HG03066 (cell line): ENCODE data around the gene EXOC3.
"Not testable (repeated sequence)": the region's sequence is repeated elsewhere in the genome, so short reads cannot be mapped to it uniquely, and the experiment has no call there.

Source experiments
- ATAC-seq: cut with Tn5 transposase; IDR thresholded peaks from one replicate; pipeline ENCODE4 v1.9.1; 2021; ENCODE audit warnings: low read depth; ENCODE audit not compliant: unreplicated experiment

The EXOC3 gene

DNA sequence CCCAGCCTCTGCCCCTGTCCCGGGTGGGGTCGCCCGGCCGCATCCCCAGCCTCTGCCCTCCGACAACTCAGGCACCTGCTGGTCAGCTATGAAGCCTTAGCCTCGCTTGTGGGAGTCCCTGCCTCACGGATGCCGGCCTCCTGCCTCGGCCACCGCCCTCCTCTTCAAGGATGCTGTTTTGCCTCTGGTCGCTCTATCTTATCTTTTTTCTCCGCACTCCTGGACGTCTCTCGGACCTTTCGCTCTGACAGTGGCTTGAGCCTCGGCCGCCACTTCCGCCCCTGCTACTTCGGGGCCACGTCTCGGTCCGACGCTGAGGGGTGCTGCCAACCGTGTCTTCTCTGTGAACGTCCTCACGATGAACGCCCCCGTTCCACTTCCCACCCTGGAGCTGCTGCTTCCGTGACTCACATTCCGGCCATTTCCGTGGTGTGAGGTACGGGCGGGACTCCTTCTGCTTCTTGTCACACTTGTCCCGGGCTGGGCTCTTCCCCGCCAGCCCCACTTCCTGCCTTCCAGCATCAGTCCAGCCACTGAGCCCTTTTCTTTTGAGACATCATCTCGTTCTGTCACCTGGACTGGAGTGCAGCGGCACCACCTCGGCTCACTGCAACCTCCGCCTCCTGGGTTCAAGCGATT, 55.0 kb downstream of the EXOC3 start:
- no peak for ATAC-seq

DNA sequence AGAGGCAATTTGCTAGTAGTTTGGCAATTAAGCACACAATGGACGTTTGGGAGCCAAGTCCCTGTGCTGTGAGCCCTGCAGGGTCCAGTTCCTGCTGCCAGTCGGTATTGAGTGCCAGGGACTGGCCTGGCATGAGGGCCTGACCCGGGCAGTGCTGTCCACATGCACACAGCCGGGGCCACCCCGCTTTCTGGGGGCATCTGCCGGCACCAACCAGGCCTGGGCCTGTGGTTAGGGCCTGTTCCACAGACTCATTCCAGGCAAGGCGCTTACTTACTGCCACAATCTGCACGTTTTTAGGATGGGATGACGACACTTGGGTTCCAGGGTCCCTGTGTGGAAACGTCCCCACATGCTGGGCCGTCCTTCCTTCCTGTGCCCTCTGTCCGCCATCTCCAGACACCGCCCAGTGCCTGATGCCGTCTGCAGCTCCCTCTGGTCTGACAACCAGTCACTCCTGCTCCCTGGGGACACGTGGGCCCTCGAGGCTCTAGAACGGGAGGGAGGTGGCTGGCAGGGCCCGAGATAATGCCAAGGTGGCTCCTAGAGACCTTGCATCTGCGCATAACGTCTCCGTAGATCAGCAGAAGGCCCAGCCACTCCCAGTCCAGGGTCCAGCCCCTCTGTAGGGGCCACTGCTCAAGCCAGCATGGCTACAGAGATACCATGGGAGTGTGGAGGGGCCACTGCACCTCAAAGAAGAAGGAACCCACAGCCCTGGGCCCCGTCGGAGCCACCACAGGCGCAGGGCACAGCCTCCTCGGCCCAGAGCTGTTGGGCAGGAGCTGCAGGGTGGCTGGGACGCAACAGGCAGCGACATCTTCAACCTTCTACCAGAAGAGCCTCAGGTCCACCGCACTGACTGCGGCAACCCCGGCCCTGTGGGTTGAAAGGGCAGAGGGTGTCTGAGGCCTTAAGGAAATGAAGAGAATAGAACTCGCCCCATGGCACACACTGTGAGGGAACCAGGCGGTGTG, 56.5 kb downstream of the EXOC3 start:
- no peak for ATAC-seq

DNA sequence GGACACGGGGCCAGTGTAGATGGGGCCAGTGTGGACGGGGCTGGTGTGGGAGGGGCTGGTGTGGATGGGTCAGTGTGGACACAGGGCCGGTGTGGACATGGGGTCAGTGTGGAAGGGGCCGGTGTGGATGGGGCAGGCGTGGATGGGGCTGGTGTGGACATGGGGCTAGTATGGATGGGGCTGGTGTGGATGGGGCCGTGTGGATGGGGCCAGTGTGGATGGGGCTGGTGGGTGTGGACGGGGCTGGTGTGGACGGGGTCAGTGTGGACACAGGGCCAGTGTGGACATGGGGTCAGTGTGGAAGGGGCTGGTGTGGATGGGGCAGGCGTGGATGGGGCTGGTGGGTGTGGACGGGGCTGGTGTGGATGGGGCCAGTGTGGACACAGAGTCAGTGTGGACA, 57.5 kb downstream of the EXOC3 start:
- ATAC-seq: no peak

DNA sequence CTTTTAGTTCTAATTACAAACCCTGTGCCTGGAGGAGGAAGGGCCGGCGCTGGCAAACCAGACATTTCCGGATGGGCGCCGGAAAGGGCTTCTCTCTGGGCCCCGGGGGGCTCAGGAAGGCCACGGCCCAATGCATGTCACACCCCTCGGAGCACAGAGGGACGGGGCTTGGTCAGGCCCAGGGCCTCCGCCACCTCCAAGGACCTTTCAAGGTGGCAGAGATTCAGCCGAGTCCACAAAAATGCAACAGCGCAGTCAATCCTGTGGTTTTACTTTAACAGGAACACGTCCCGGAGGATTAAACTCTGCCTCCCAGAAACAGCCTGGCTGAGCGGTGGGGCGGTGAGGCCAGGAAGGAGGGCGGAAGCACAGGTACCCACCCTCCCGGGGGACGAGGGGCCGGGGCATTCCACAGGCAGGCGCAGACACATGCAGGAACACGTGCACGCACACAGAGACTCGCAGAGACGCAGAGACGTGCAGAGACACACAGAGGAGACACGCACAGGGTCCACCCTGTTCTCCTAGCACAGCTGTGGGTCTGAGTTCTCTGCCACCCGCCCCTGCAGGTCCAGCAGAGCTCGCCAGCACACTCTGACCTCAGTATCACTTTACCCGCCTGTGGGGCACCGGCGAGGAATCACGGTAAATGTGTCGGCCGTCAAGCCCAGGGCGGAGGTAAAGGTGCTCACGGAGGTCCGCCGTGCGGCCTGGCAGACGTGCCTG, 58.3 kb downstream of the EXOC3 start:
- no peak for ATAC-seq

DNA sequence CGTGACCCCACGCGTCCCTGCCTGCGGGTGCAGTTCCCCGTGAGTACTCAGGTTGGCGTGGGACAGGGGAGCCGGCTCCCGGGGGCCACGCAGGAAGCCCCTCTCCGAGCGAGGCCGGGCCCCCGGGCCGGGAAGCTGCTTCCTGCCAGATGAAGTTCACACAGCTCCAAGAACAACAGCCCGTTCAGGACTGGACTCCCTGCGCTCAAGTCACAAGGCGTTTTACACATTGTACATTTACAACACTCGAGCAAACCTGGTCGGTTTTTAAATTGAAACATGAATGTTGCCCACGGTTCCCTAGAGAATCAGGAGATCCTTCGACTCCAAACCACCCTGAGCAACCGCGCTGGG, 58.8 kb downstream of the EXOC3 start:
- no peak for ATAC-seq

DNA sequence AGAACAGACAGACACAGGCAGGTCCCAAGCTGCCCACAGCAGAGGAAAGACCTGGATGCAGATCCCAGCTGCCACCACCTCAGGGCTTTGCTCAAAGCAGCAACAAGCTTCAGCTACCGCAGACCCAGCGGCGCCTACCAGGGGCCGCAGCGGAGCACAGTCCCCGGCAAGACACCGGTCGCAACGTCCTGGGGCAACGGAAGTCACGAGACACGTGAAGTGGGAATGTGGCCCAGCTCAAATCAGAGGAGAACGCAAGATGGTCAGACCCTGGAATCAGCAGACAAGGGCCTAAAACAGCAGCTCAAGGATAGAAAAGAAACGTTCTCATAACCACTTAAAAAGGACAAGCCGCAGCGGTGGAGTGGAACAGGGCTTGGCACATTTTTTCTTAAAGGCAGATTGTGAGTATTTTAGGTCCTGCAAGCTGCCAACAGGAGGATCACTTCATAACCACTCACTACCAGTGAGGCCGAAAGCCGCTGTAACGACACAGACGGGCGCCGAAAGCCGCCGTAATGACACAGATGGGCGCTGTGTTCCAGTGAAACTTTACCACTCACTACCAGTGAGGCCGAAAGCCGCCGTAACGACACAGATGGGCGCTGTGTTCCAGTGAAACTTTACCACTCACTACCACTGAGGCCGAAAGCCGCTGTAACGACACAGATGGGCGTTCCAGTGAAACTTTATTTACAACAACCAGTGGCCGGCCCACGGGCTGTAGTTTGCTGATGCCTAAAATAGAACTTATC, 59.5 kb downstream of the EXOC3 start:
- no peak for ATAC-seq

DNA sequence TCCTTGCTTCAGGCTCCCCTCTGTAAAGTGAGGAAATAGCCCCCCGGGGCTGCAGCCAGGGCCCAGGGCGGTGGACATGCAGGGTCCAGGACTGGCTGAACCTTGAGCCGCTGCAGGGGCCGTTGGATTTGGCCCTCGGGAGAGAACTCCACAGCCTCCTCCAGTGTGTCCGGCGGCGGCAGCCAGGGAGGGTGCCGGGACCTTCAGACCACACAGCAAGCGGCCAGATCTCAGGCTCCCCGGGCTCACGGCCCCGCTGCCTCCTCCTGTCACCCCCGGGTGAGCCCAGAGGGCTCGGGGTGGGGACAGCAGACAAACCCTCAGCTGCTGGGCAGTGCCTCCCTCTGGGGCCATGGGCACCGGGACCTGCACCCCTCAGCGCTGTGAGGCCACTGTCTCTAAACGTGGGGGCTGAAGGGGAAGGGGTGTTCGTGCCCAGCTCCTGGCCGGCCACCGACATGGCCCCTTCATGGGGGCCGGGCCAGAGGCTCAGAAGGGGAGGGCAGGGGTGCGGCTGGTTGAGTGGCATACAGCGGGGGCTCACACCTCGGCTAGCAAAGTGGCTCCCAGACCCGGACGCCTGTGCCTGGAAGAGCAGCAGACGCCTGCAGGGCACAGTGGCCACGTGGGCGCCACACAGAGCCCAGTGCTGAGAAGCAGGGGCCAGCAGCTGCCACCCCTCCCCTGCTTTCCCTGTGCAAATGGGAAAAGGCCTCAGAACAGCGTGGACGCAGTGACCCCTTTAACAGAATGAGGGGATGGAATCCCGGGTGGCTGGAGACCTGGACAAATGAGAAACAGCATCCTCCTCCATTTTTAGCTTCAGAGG, 61.6 kb downstream of the EXOC3 start:
- no peak for ATAC-seq

DNA sequence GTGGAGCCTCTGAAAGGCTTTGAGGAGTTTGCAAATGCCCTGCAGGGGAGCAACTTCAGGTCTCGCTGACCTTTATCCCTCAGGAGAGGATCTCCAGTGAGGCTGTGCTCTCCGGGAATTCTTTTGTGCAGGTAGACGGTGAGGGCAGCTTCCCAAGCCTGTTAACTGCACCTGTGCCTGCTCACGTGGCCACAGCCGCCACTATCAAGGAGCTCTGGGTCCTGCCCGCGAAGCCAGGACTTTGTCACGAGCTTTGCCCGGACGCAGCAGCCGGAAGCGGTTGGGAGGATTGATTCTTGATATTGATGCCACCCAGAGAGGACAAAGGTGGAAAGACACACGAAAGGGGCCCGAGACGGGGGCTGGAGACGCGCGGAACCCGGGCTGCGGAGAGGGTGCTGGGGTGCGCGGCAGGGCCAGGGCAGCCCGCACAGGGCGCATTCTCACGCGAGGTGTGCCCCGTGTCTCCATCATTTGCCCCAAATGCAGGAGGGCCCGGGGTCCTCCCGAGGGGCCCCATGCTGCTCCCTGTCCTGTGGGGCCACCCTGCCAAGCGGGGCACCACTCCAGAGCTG, 63.1 kb downstream of the EXOC3 start:
- ATAC-seq: no peak

DNA sequence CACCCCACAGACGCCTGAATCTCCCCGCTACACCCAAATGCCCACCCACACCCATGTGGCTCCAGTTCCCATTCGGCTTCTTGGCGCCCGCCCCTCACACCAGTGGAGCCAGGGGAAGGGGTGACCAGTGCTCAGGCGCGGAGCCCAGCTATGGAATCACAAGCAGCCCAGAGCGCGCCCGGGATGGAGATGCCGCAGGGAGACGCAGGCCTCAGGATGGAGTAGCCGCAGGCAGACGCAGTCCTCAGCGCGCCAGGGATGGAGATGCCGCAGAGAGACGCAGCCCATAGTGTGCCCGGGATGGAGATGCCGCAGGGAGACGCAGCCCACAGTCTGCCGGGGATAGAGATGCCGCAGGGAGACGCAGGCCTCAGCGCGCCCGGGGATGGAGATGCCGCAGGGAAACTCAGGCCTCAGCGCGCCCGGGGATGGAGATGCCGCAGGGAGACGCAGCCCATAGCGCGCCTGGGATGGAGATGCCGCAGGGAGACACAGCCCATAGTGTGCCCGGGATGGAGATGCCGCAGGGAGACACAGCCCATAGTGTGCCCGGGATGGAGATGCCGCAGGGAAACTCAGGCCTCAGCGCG, 65.1 kb downstream of the EXOC3 start:
- ATAC-seq: not testable (repeated sequence)

DNA sequence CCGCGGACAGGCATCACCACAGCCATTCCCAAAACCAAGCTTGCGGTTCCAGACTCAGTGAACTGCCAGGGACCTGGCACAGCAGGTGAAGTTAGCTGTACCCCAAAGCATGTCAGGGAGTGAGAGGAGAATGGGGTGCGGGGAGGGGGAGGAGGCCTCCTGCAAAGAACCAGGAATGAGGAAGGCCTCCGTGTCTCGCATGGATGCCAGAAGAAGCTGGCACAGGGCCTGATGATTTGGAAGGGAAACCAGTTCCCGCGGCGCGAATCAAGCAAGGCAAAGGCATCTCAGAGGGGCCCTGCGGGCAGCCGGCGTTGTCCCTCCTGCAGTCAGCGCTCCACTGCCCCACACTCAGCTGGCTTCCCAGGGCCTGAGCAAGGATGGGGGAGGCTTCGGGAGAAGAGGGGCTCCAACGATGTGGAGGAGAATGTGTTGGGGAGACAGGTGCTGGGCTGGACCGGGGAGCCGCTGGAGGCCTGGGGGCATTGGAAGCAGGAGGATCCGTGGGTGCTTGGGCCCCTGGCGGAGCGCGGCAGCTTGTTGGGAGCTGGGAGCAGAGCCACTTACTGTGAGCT, 66.7 kb downstream of the EXOC3 start:
- ATAC-seq: no peak

DNA sequence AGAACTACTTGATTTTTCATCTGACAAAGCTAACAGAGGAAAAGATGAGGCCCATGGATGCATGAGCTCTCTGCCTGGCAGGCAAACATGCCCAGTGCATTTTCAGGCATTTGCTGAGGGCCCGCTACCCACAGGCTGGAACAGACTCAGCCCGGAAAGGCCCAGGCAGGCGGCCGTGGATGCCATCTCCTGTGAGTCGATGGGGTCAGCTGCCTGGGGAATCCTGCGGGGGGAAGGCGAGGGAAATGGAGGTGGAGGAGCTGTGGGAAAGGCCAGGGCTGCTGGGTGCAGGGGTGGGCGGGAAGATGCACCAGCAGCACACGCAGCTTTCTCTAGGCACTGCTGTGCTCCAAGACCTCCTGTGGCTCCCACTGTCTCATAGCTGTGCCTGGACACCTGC, 67.5 kb downstream of the EXOC3 start:
- ATAC-seq: no peak

DNA sequence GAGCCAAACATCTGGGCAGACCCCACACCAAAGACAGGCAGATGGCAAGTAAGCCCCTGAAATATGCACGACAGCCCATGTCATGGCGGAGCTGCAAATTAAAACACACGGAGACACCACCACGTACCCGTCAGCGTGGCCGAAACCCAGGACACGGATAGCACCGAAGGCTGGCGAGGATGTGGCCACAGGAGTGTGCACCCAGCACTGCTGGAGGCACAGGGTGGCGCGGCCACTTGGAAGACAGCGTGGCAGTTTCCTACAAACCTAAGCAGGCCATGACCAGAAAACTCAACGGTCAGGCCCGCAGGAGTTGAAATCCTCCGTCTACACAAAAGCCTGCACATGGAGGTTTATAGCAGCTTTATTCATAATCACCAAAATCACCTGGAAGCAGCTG, 68.5 kb downstream of the EXOC3 start:
- no peak for ATAC-seq

DNA sequence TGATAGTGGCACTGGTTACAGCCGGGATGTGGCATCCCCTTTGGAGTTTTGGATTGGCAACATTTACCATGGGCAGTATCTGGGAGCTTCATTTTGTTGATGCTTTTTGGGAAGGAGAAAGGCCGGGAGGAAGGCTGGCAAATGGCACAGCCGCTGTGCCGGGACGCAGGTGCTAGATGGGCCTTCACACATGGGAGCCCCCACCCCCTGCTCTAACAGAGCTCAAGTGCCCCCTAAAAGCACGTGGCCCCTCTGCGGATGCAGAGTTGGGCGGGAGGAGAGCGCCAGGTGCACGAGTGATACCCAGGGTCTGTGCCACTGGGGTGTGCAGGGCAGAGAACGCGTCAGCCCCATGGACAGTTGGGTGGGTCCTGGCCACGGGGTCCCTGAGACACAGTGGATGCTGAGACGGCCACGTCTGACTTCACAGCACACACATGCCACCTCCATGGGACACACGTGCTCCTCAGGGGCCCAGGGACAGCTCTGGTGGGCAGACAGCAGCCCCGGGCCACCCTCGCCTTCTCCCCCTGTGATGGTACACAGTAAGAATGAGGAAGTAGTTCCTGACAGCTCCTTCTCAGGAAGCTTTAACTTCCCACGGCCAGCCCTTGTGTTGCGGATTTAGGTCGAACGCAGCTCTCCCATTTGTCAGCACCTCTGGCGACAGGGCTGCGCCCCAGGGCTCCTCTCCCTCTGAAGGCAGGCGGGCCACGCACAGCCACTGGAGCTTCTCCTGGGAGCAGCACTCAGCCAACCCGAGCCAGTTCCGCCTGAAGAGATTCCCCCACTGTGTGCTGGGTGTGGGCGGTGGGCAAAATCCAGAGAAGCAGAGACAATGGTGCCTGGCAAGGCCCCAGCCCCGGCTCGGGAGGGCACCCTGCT, 70.5 kb downstream of the EXOC3 start:
- no peak for ATAC-seq

DNA sequence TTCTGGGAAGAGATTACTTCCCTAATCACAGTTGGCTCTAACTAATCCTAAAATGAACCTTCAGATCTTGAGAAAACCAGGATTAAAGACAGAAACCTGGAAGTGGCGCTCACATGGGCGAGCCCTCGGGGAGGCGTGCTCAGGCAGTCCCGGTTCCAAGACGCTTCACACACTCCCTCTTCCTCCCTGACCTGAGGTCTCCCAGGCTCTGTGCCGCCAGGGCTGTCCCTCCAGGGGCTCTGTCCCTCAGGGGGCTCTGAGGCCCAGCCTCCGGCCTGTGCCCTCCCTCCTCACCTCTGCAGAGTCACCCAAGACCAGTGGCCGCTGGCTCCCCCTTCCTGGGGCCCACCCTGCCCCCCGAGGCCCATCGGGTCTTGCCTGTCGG, 71.1 kb downstream of the EXOC3 start:
- ATAC-seq: no peak

DNA sequence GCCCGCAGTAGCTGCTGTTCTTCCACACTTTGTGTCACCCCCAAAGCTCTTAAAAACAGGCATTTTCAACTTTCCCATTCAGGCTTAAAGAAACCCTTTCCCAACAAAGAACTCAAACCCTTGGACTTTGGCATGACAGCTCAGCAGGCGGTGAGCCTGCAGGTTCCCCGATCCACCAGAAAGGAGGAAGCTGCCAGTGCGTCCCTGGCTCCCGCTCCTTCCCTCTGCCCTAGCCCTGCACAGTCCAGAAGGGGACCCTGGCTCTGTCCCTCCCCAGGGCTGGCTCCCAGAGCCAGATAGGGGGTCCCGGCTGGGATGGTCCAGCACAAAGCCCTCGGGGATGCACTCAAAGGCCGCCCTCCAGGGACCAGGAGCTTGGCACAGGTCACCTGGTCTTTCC, 71.7 kb downstream of the EXOC3 start:
- ATAC-seq: no peak

DNA sequence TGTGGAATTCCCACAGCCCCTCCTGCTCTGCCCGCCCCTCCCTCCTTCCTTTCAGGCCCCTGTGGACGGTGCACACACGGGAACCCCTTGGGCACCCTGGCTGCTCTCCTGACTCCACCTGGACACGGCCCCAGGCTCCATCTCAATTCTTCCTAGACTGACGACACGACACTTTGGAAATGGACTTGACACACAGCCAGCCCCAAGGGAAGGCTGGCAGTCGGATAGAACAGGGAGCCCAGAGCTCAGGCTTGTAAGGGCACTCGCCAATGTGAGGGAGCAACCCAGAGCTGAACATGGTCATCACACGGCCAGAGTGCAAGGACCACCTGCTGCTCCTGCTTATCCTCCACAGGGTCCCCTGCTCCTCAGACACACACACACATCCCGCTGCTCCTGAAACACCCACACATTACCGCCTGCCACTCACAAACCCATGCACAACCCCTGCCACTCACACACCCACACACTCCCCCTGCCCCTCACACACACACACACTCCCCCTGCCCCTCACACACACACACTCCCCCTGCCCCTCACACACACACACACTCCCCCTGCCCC, 72.4 kb downstream of the EXOC3 start:
- no peak for ATAC-seq

DNA sequence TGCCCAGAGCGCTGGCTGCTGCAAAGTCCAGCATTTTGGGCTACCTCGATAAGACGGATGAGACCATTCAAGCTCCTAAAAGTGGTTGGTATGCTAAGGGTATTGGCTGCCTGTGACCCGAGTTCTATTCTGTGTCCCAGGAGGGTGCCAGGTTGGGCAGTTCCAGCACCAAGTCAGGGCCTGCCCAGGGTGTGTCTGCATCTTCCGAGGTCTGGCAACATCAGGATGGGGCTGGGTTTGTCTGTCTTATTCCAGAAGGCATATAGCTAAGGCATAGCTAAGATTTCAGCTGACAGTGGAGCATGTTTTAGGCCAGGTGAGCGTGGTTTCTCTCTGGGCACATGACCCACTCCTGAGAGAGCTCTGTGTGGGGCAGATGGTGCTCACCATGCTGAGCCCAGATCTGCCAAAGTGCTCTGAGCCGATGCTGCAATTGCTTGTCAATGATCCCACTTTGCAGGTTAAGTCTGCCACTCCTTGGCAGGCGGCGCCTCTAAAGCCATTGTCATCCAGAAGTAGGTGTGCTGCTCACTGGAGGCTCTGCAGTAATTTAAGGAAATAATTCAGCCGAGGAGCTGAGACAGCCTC, 73.5 kb downstream of the EXOC3 start:
- ATAC-seq: no peak
